ENCODE data around the gene PRKG2.

PRKG2 gene

GRCh38 chr4:81042578-81043365 lies 172.2 kb downstream of the PRKG2 start:
- no peak overlapping the region for H3K27ac ChIP-seq (ENCODE audit: low read depth, low read length)

GRCh38 chr4:81040012-81040659 lies 174.9 kb downstream of the PRKG2 start:
- Histone ChIP-seq H3K27ac (ENCODE audit: low read depth, low read length) (no peak overlapping the region), H3K9me3 (ENCODE audit: control insufficient read depth in 1 of 2, low read length in 2 of 2) (no peaks in the 10 kb centered on the region), H3K9ac (ENCODE audit: low read depth in 1 of 2, low read length in 2 of 2) (no peak overlapping the region), H3K27me3 (ENCODE audit: control insufficient read depth in 1 of 2, insufficient read depth in 2 of 2, low read length in 2 of 2) (no peaks in the 10 kb centered on the region), H3K4me1 (ENCODE audit: control insufficient read depth in 1 of 2, insufficient read depth in 2 of 2, low read length in 2 of 2) (peaks cover 4 to 14% of the 10 kb centered on the region in 2 donors), H3K36me3 (ENCODE audit: control insufficient read depth in 1 of 2, insufficient read depth in 2 of 2, low read length in 2 of 2) (no peaks in the 10 kb centered on the region), H3K4me3 (ENCODE audit: low read depth in 1 of 2, low read length in 2 of 2) (no peak overlapping the region)

More at GRCh38 chr4:81042578-81043365, 172.2 kb downstream of the PRKG2 start:
- H3K9me3 ChIP-seq (ENCODE audit: control insufficient read depth in 1 of 2, low read length in 2 of 2) = no peaks in the 10 kb centered on the region
- H3K4me1 ChIP-seq (ENCODE audit: control insufficient read depth in 1 of 2, insufficient read depth in 2 of 2, low read length in 2 of 2) = peaks cover 0 to 11% of the 10 kb centered on the region in 2 donors
- peaks cover 0 to 9% of the 10 kb centered on the region in 2 donors for H3K36me3 ChIP-seq (ENCODE audit: control insufficient read depth in 1 of 2, insufficient read depth in 2 of 2, low read length in 2 of 2)
- H3K9ac ChIP-seq (ENCODE audit: low read depth in 1 of 2, low read length in 2 of 2) = no peak overlapping the region
- H3K27me3 ChIP-seq (ENCODE audit: control insufficient read depth in 1 of 2, insufficient read depth in 2 of 2, low read length in 2 of 2) = no peaks in the 10 kb centered on the region
- no peak overlapping the region for H3K4me3 ChIP-seq (ENCODE audit: low read depth in 1 of 2, low read length in 2 of 2)

GRCh38 chr4:81039351-81039972 lies 175.6 kb downstream of the PRKG2 start:
- no peak overlapping the region for H3K4me3 ChIP-seq (ENCODE audit: low read depth in 1 of 2, low read length in 2 of 2)
- H3K36me3 ChIP-seq (ENCODE audit: control insufficient read depth in 1 of 2, insufficient read depth in 2 of 2, low read length in 2 of 2) = no peaks in the 10 kb centered on the region
- H3K27ac ChIP-seq (ENCODE audit: low read depth, low read length) = no peak overlapping the region
- H3K4me1 ChIP-seq (ENCODE audit: control insufficient read depth in 1 of 2, insufficient read depth in 2 of 2, low read length in 2 of 2) = peaks cover 4 to 14% of the 10 kb centered on the region in 2 donors
- no peaks in the 10 kb centered on the region for H3K9me3 ChIP-seq (ENCODE audit: control insufficient read depth in 1 of 2, low read length in 2 of 2)
- no peak overlapping the region for H3K9ac ChIP-seq (ENCODE audit: low read depth in 1 of 2, low read length in 2 of 2)
- no peaks in the 10 kb centered on the region for H3K27me3 ChIP-seq (ENCODE audit: control insufficient read depth in 1 of 2, insufficient read depth in 2 of 2, low read length in 2 of 2)

GRCh38 chr4:81038636-81039350 lies 176.2 kb downstream of the PRKG2 start:
- Histone ChIP-seq H3K27me3 (ENCODE audit: control insufficient read depth in 1 of 2, insufficient read depth in 2 of 2, low read length in 2 of 2) (no peaks in the 10 kb centered on the region), H3K9me3 (ENCODE audit: control insufficient read depth in 1 of 2, low read length in 2 of 2) (no peaks in the 10 kb centered on the region), H3K4me3 (ENCODE audit: low read depth in 1 of 2, low read length in 2 of 2) (no peak overlapping the region), H3K9ac (ENCODE audit: low read depth in 1 of 2, low read length in 2 of 2) (no peak overlapping the region), H3K36me3 (ENCODE audit: control insufficient read depth in 1 of 2, insufficient read depth in 2 of 2, low read length in 2 of 2) (no peaks in the 10 kb centered on the region), H3K27ac (ENCODE audit: low read depth, low read length) (no peak overlapping the region), H3K4me1 (ENCODE audit: control insufficient read depth in 1 of 2, insufficient read depth in 2 of 2, low read length in 2 of 2) (peaks cover 4 to 14% of the 10 kb centered on the region in 2 donors)

All from duodenal mucosa (tissue), 2 donors.